Activated B cell treated with CpG ODN at 0.5 μM for 24 hours (primary cell): ENCODE data around the gene TH. TPM values are rescaled to one million over a fixed set of nuclear protein-coding genes. Genes with fewer than 3 reads are reported as not detected.

ENCODE experiments used
- ATAC-seq: fragments of 200-7000 bp; cut with Tn5 transposase; one replicate; pipeline ENCODE4 v1.10.0; 2021; ENCODE audit warnings: low read depth, mild to moderate bottlenecking, moderate library complexity
- CTCF ChIA-PET: fragments of 350-600 bp; sonication (Branson Sonifier 250); formaldehyde crosslinking; loops from one replicate; lab custom pipeline; 2021; ENCODE audit warnings: antibody characterized with exemption; lab: Charles Lee
- POLR2A ChIA-PET: fragments of 350-600 bp; sonication (Branson Sonifier 250); formaldehyde crosslinking; loops from one replicate; lab custom pipeline; 2021; ENCODE audit warnings: antibody characterized with exemption; lab: Charles Lee
- DNase-seq: peaks from one replicate; pipeline ENCODE4 v3.0.0; 2022
- H3K27ac Mint-ChIP-seq: one replicate; pipeline ENCODE4 v1.8.0; 2020; ENCODE audit warnings: mixed read lengths
- H3K27me3 Mint-ChIP-seq: one replicate; pipeline ENCODE4 v1.8.0; 2021; ENCODE audit warnings: mixed read lengths
- H3K36me3 Mint-ChIP-seq: one replicate; pipeline ENCODE4 v1.8.0; 2021; ENCODE audit warnings: low read depth, mixed read lengths
- H3K4me1 Mint-ChIP-seq: one replicate; pipeline ENCODE4 v1.8.0; 2021; ENCODE audit warnings: mixed read lengths
- H3K4me3 Mint-ChIP-seq: one replicate; pipeline ENCODE4 v1.8.0; 2020; ENCODE audit warnings: mild to moderate bottlenecking, mixed read lengths
- H3K9me3 Mint-ChIP-seq: one replicate; pipeline ENCODE4 v1.8.0; 2020; ENCODE audit warnings: mixed read lengths
- intact Hi-C: fragments of 100-400 bp; cut with micrococcal nuclease; formaldehyde crosslinking; loops from one replicate; pipeline ENCODE4 v1.15.1; 2024
- total RNA-seq: library from RNA; stranded (reverse); gene quantifications from 2 replicates; pipeline ENCODE4 v1.2.3, GENCODE V29; 2022
- TF ChIP-seq, protein P1 (sequence below): fragments of 200-600 bp; IDR thresholded peaks from one replicate; pipeline ENCODE4 v1.8.0; 2022; ENCODE audit warnings: antibody characterized with exemption, mild to moderate bottlenecking

Gene TH
- total RNA-seq, 1 donor from 2014 or later, result not detected

DNA sequence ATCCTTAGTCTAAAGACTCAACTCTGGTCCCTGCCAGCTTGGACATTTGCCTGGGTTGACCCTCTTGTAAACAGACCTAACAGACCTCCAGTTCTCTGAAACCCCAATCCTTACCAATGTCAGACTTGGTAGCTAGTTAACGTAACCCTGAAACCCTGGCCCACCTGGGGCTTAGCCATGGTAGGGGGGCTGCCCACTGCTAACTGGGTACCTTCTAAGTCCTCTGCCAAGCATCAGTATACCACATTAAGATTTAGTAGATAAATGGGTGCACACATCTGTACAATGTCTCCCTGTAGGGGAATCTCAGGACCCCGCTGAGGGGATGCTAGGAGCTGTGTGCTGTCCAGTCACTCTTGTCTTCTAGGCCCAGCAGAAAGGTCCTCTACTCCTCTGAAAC lies 29.9 kb upstream of the TH start:
- intact Hi-C loops, result no loop called here
- Mint-ChIP-seq H3K4me1 (peaks cover 6% of the 10 kb centered on the region), H3K4me3 (no peak overlapping the region), H3K9me3 (peaks cover 3% of the 10 kb centered on the region), H3K36me3 (no peaks in the 10 kb centered on the region), H3K27ac (no peak overlapping the region), H3K27me3 (peaks cover 6% of the 10 kb centered on the region)
- TF ChIP-seq, protein P1, sequence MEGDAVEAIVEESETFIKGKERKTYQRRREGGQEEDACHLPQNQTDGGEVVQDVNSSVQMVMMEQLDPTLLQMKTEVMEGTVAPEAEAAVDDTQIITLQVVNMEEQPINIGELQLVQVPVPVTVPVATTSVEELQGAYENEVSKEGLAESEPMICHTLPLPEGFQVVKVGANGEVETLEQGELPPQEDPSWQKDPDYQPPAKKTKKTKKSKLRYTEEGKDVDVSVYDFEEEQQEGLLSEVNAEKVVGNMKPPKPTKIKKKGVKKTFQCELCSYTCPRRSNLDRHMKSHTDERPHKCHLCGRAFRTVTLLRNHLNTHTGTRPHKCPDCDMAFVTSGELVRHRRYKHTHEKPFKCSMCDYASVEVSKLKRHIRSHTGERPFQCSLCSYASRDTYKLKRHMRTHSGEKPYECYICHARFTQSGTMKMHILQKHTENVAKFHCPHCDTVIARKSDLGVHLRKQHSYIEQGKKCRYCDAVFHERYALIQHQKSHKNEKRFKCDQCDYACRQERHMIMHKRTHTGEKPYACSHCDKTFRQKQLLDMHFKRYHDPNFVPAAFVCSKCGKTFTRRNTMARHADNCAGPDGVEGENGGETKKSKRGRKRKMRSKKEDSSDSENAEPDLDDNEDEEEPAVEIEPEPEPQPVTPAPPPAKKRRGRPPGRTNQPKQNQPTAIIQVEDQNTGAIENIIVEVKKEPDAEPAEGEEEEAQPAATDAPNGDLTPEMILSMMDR, result no peak
- ATAC-seq (no peak), DNase-seq (no peak)
- POLR2A ChIA-PET, result no interaction called here
- CTCF ChIA-PET, result interaction anchor here (1.3 kb wide), 1 partner anchor 98 kb away, joined by 4 read pairs; no protein-coding TSS in a partner anchor

DNA sequence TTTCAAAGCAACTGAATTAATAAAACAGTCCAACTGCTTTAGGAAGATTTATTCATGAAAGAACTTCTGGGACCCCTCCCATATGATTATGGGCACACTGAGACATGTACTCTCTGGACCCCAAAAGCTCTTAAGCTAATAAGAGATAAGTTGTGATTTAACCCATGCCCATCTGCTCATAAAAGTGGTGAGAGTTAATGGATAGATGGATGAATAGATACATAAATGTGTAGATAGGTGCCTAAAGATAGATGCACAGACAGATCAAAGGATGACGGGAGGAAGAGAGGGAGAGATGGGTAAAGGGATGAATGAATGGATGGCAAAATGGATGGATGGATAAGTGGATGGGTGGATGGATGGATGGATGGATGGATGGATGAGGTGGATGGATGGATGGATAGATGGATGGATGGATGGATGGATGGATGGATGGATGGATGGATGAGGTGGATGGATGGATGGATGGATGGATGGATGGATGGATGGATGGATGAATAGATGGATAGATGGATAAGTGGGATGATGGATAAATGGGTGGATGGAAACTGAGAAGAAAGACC lies 29.4 kb upstream of the TH start:
- intact Hi-C loops, result no loop called here
- ChIA-PET CTCF (interaction anchor here (1.3 kb wide), 1 partner anchor 98 kb away, joined by 4 read pairs; no protein-coding TSS in a partner anchor), POLR2A (no interaction called here)
- Mint-ChIP-seq H3K36me3 (no peaks in the 10 kb centered on the region), H3K4me1 (peaks cover 6% of the 10 kb centered on the region), H3K9me3 (peaks cover 3% of the 10 kb centered on the region), H3K27me3 (peaks cover 10% of the 10 kb centered on the region), H3K4me3 (no peak overlapping the region), H3K27ac (no peak overlapping the region)
- ATAC-seq (no peak), DNase-seq (no peak)
- TF ChIP-seq, protein P1, result no peak

DNA sequence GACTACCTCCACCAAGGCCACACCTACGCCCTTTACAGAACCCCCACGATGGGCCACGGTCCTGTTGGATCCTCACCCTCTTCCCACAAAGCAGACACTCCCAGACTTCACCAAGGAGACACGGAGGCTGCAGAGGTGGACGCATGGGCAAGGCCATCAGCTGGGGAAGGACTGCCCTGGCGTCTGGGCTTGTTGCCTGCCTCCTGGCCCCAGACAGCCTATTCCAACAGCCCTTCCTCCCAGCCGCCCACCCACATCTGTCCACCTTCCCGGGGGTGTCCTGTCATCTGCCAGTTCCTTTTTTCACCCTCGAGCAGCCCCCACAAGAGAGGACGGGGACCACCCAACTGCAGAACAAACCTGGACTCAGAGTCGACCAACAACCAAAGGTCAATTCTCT lies 28.9 kb upstream of the TH start:
- peaks cover 6% of the 10 kb centered on the region for H3K4me1 Mint-ChIP-seq
- CTCF ChIA-PET, result interaction anchor here (1.3 to 3.8 kb wide), 2 partner anchors 99 to 220 kb away, joined by 4 to 30 read pairs; no protein-coding TSS in a partner anchor

DNA sequence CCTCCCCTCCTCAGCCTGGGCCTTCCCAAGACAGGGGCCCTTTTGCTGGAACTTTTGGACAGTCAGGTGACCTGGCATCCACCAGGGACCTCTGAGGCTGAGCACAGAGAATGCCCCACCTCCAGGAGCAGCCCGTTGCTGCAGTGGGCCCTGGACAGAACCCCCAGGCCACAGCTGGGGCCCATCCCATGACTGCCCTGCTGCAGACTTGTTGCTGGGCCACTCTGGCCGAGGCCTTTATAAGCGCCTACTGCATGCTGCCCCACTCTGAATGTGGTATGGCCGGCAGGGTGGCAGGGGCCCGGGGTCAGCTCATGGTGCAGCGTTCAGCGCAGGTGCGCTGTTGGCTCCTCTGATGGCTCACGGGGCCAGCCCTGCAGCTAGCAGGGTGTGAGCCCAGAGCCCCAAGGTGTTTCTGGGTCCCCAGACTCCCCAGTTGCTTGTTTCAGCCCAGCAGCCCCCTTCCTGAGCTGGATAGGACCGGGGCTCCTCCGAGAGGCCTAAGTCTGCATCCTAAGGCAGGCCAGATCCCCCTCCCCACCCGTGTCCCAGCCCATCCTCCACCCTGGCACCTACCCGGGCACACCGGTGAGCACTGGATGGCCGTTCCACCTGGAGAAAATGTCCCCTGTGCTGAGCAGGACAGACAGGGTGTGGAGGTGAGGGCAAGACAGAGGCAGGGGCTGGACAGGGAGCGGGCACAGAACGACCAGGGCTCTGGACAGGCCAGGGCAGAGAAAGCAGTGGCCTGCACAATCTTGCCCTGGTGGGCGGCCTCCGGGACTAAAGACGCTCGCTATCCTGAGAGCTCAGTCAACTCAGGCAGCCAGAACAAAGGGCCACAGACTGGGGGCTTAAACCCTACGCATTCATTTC lies 28.1 kb upstream of the TH start:
- peaks cover 6% of the 10 kb centered on the region for H3K4me1 Mint-ChIP-seq
- POLR2A ChIA-PET, result interaction anchor here (1.1 kb wide), 1 partner anchor 100 kb away, joined by 3 read pairs; no protein-coding TSS in a partner anchor
- ATAC-seq, result no peak

More for the DNA sequence above, 28.9 kb upstream of the TH start:
- Mint-ChIP-seq H3K36me3 (no peaks in the 10 kb centered on the region), H3K27ac (no peak overlapping the region), H3K27me3 (peaks cover 10% of the 10 kb centered on the region), H3K4me3 (no peak overlapping the region), H3K9me3 (peaks cover 3% of the 10 kb centered on the region)
- TF ChIP-seq, protein P1, result no peak
- intact Hi-C loops, result no loop called here
- POLR2A ChIA-PET, result no interaction called here
- DNase-seq (no peak), ATAC-seq (no peak)

More for the DNA sequence above, 28.1 kb upstream of the TH start:
- CTCF ChIA-PET, result interaction anchor here (2.5 to 3.8 kb wide), 3 partner anchors 100 to 221 kb away, joined by 14 to 30 read pairs (median 18); no protein-coding TSS in a partner anchor
- Mint-ChIP-seq H3K9me3 (peaks cover 3% of the 10 kb centered on the region), H3K36me3 (no peaks in the 10 kb centered on the region), H3K4me3 (no peak overlapping the region), H3K27me3 (peaks cover 10% of the 10 kb centered on the region), H3K27ac (no peak overlapping the region)
- TF ChIP-seq, protein P1, result no peak
- intact Hi-C loops, result loop anchor here (10.0 kb wide), 1 partner anchor 685 kb away; the partner anchor contains the start of gene CDKN1C
- DNase-seq, result no peak
